Dendritic cell treated with granulocyte-macrophage colony-stimulating factor and Interleukin-4, amounts not matched to agents 40 ng/mL and 50 ng/mL, for 4 days (primary cell): ENCODE results near the gene SLC29A3.

ENCODE experiments used
- H3K27ac Mint-ChIP-seq: one replicate; pipeline ENCODE4 v1.8.0; 2022; ENCODE audit warnings: mild to moderate bottlenecking, mixed read lengths
- H3K27me3 Mint-ChIP-seq: one replicate; pipeline ENCODE4 v1.8.0; 2022; ENCODE audit warnings: mild to moderate bottlenecking, mixed read lengths
- H3K36me3 Mint-ChIP-seq: one replicate; pipeline ENCODE4 v1.8.0; 2022; ENCODE audit warnings: low read depth, mixed read lengths
- H3K4me1 Mint-ChIP-seq: one replicate; pipeline ENCODE4 v1.8.0; 2022; ENCODE audit warnings: low read depth, mixed read lengths
- H3K4me3 Mint-ChIP-seq: one replicate; pipeline ENCODE4 v1.8.0; 2022; ENCODE audit warnings: mild to moderate bottlenecking, moderate library complexity, mixed read lengths
- H3K9me3 Mint-ChIP-seq: one replicate; pipeline ENCODE4 v1.8.0; 2022; ENCODE audit warnings: mixed read lengths
- intact Hi-C: fragments of 100-400 bp; cut with micrococcal nuclease; formaldehyde crosslinking; loops from one replicate; pipeline ENCODE4 v1.15.0; 2022

SLC29A3 gene

DNA sequence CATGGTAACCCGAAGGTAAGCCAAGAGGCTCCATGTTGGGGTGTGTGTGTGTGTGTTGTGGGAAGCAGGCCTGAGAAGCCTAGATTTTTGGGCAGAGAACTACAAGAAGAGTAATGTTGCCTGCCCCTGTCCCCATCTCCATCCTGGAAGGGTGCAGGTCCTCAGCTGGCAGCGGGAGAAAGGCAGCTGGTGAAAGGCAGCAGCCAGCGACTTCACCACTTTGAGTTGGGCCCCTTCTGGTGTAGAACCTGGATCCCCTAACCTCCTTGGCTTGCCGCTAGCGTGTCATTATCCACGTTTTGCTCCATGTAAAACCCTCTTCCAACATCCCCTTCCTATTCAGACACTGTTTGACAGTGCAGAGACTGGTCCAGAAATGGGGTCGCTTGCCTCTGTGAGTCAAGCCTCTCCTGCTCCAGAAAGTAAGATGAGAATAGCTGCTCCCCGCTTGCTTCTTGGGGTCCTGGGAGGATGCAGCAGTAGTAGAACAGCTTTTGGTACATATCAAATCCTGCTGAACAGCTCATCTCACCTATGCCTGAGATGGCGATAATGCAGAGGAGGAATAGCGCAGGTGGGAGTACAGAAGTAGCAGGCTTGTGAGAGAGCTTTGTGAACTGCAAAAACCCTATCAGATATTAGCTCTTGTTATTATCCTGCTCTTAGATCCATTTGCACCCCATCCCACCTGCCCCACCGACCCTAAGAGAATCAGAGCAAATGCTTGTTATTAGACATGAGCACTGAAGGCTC, 55.6 kb downstream of the SLC29A3 start:
- Mint-ChIP-seq H3K27me3 (no peaks in the 10 kb centered on the region), H3K4me1 (peaks cover 92% of the 10 kb centered on the region), H3K27ac (peak overlapping the region; percentile 91), H3K9me3 (no peaks in the 10 kb centered on the region), H3K4me3 (no peak overlapping the region), H3K36me3 (no peaks in the 10 kb centered on the region)
- intact Hi-C loops: no loop called here

DNA sequence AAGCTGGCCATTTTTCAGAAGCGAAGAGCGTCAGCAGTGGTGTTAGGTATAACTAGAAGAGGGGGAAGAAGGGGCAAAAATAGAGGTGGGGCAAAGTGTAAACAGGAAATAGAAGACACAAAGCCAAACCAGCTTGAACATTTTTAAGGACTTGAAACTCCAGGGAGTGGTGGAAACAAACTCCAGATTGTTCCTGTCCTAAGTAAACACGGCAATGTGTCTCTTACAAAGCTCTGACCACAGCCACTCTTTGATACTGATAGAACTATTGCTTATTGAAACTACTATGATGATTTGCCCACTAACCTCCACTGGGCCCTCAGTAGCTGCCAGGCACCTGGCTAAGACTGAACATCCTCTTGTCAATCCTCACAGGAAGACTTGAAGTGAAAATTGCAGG, 56.9 kb downstream of the SLC29A3 start:
- Mint-ChIP-seq H3K4me1 (peaks cover 91% of the 10 kb centered on the region), H3K27me3 (no peaks in the 10 kb centered on the region), H3K36me3 (no peaks in the 10 kb centered on the region), H3K9me3 (no peaks in the 10 kb centered on the region), H3K4me3 (no peak overlapping the region), H3K27ac (peak overlapping the region; percentile 91)
- intact Hi-C loops: loop anchor here (2.0 kb wide), 1 partner anchor 57 kb away; the partner anchor contains the start of gene SLC29A3

DNA sequence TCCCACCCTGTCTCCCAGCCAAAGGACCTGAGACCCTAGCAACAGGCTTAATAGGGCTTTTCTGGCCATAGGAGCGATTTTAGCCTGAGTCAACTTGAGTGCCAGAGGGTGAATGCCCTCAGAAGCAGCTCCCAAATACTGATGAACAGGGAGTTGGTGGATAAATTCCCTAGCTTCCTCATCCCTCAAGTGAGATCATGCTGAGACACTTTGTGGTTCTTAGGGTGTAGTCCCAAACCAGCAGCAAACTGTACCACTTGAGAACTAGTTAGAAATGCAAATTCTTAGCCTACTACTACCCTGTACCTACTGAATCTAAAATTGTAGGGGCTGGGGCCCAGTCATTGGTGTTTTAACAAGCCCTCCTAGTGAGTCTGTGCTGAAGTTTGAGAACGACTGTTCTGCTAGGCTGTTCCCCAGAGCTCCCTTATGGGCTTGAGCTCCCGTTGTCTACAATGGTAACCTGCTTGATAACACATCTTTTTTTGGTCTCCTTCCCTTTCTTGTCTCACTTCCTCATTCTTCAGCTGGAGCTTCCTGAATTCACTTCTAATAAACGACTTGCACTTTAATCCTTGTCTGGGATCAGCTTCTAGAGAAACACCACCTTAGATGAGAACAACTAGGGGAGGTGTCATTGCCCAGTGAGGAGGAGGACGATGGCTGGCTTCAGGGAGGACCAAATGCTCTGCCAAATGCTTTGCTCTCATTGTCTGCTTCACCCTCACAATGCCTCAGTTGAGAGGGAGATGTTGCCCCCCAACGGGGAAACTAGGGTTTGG, 59.5 kb downstream of the SLC29A3 start:
- intact Hi-C loops: loop anchor here (2.0 kb wide), 1 partner anchor 14 kb away; no protein-coding TSS in a partner anchor
- no peaks in the 10 kb centered on the region for H3K36me3 Mint-ChIP-seq
- peaks cover 77% of the 10 kb centered on the region for H3K4me1 Mint-ChIP-seq
- no peaks in the 10 kb centered on the region for H3K9me3 Mint-ChIP-seq
- H3K4me3 Mint-ChIP-seq: peak overlapping the region; percentile 17
- H3K27ac Mint-ChIP-seq: peak overlapping the region; percentile 91
- H3K27me3 Mint-ChIP-seq: no peaks in the 10 kb centered on the region

DNA sequence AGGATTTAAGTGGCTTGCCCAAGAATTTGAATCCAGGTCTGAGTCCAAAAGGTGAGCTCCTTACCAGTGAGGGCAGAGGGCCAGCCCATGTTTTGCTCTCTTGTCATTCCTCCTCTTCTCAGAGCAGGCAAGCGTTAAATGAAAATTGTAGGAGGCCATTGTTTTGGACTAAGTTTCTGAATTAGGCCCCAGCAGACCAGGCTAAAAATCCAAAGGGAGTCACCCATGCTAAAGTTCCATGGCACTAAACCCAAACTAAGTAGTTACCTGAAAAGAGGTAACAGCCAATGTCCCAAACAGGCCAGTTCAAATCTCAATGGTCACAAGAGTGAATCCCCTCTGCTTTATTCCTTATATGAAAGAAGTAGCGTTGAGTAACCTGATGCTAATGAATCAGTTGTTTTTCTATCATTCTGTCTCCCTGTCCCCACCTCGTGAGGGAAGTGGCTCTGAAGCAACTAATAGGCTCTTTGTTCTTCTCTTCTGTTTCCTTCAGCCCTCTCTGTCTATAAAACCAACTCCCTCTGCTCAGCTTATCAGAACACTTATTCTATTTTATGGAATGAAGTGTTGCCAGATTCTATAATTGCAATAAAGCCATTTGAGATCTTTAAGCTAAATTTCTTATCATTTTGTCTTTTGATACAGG, 60.2 kb downstream of the SLC29A3 start:
- no peak overlapping the region for H3K4me3 Mint-ChIP-seq
- peaks cover 70% of the 10 kb centered on the region for H3K4me1 Mint-ChIP-seq
- H3K27me3 Mint-ChIP-seq: no peaks in the 10 kb centered on the region
- peak overlapping the region; percentile 91 for H3K27ac Mint-ChIP-seq
- intact Hi-C loops: loop anchor here (2.0 kb wide), 1 partner anchor 14 kb away; no protein-coding TSS in a partner anchor
- H3K9me3 Mint-ChIP-seq: no peaks in the 10 kb centered on the region
- H3K36me3 Mint-ChIP-seq: no peaks in the 10 kb centered on the region

DNA sequence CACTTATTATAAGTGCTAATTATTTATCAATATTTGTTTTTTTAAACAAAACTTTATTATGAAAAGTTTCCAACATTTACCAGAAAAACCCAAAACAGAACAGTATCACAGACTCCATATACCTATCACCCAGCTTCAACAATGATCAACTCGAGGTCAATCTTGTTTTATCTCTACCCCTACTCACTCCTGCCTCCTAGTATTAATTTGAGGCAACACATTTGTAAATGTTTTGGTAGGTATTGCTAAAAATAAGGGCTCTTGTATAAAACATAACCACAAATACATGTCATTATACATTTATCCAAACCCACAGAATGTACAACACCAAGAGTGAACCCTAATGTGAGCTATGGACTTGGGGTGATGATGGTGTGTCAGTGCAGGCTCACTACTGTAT, 61.8 kb downstream of the SLC29A3 start:
- intact Hi-C loops: loop anchor here (5.0 to 10.0 kb wide), 2 partner anchors 94 to 326 kb away; no protein-coding TSS in a partner anchor
- H3K4me1 Mint-ChIP-seq: peaks cover 56% of the 10 kb centered on the region

DNA sequence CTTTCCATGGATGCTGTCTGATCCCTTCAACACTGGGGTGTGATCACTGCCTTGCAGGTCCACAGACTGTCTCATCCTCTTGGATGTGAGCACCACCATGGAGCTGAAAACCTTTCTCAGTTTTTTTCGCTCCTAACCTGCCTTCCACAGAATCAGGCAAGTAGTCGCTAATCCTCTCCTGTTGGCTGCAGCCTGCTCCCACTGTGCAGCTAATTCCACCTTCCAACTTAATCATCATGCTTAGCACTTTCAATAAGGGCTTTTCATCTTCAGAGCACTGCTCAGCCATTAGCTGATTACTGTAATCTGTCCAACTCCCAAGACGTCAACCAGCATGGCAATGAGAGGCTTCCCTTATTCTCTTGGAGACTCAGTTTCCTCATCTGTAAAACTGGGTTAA, 62.6 kb downstream of the SLC29A3 start:
- intact Hi-C loops: loop anchor here (5.0 to 10.0 kb wide), 2 partner anchors 93 to 326 kb away; no protein-coding TSS in a partner anchor
- H3K27ac Mint-ChIP-seq: peak overlapping the region; percentile 15
- no peaks in the 10 kb centered on the region for H3K9me3 Mint-ChIP-seq
- H3K27me3 Mint-ChIP-seq: no peaks in the 10 kb centered on the region
- no peak overlapping the region for H3K4me3 Mint-ChIP-seq
- peaks cover 48% of the 10 kb centered on the region for H3K4me1 Mint-ChIP-seq
- no peaks in the 10 kb centered on the region for H3K36me3 Mint-ChIP-seq

More for the DNA sequence above, 61.8 kb downstream of the SLC29A3 start:
- Mint-ChIP-seq H3K36me3 (no peaks in the 10 kb centered on the region), H3K9me3 (no peaks in the 10 kb centered on the region), H3K27me3 (no peaks in the 10 kb centered on the region), H3K27ac (peak overlapping the region; percentile 15), H3K4me3 (no peak overlapping the region)

DNA sequence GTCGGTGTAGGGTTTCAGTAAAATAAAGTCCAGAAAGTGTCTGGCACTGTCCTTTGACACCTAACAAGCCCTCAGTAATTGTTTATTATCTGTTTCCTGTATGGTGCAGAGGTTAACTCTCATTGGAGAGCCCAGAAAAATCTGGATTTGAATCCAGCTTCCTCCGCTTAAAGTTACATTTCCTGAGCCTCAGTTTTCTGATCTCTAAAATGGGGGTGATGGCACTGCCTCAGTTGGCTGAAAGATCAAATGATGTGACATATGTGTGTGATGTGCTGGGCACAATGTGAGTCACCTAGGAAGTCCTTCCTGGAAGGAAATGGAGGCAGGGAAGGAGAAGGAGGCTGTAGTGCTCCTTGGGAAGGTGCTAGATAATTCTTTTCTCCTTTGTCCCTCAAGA, 63.0 kb downstream of the SLC29A3 start:
- no peak overlapping the region for H3K4me3 Mint-ChIP-seq
- no peaks in the 10 kb centered on the region for H3K9me3 Mint-ChIP-seq
- peak overlapping the region; percentile 69 for H3K27ac Mint-ChIP-seq
- no peaks in the 10 kb centered on the region for H3K36me3 Mint-ChIP-seq
- intact Hi-C loops: loop anchor here (5.0 to 10.0 kb wide), 2 partner anchors 93 to 325 kb away; no protein-coding TSS in a partner anchor
- H3K4me1 Mint-ChIP-seq: peaks cover 44% of the 10 kb centered on the region
- no peaks in the 10 kb centered on the region for H3K27me3 Mint-ChIP-seq

DNA sequence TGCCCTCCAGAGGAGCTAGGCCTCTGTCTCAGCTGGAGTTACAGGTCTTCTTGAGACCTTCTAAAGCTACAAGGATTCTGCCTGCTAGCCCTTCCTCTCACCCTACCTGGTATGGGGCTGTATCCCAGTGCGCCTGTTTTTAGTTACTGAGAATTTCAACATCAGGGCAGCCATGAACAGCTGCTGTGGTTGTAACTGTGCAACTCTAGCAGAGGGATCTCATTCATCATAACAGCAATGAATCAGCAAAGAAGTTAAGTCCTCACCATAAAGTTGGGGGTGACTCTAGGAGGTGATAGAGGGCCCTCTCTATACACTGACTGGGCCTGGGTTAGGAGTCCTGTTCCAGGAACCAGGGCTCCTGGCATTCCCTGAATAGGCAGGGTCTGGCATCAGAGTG, 63.7 kb downstream of the SLC29A3 start:
- intact Hi-C loops: loop anchor here (5.0 to 10.0 kb wide), 2 partner anchors 92 to 325 kb away; no protein-coding TSS in a partner anchor
- Mint-ChIP-seq H3K36me3 (no peaks in the 10 kb centered on the region), H3K27me3 (peaks cover under 1% of the 10 kb centered on the region), H3K9me3 (no peaks in the 10 kb centered on the region), H3K4me3 (no peak overlapping the region), H3K4me1 (peaks cover 37% of the 10 kb centered on the region), H3K27ac (peak overlapping the region; percentile 69)

DNA sequence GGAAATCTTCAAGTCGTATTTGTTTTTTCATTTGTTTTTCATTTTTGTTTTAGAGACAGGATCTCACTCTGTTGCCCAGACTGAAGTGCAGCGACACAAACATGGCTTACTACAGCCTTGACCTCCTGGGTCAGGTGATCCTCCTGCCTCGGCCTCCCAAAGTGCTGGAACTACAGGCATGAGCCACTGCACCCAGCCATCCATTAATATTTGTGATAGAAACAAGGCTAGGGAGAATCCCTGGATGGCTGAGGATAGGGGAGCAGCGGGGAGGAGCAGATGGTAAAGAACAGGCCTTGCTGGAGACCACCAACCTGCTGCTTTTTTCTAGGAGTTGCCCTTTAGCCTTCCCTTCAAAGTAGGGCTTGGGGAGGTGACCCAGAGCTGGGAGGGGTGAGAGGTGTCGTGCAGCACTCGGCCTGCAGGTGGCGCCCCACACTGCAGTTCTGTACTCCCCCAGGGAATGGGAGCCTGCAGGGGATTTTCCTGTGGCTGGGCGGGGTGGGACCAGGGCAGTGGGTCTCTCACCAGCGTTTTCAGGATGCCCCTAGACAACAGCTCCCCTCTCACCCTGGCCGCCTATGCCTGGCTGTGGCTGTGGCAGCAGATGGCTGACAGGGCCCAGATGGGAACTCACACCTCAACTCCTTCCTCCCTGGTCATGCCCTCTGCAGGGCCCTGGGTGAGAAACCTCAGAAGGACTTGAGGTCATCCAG, 65.1 kb downstream of the SLC29A3 start:
- no peaks in the 10 kb centered on the region for H3K9me3 Mint-ChIP-seq
- peaks cover 2% of the 10 kb centered on the region for H3K27me3 Mint-ChIP-seq
- H3K4me3 Mint-ChIP-seq: no peak overlapping the region
- peaks cover 23% of the 10 kb centered on the region for H3K4me1 Mint-ChIP-seq
- intact Hi-C loops: loop anchor here (2.0 to 10.0 kb wide), 3 partner anchors 91 to 323 kb away; no protein-coding TSS in a partner anchor
- no peaks in the 10 kb centered on the region for H3K36me3 Mint-ChIP-seq
- H3K27ac Mint-ChIP-seq: peak overlapping the region; percentile 20

DNA sequence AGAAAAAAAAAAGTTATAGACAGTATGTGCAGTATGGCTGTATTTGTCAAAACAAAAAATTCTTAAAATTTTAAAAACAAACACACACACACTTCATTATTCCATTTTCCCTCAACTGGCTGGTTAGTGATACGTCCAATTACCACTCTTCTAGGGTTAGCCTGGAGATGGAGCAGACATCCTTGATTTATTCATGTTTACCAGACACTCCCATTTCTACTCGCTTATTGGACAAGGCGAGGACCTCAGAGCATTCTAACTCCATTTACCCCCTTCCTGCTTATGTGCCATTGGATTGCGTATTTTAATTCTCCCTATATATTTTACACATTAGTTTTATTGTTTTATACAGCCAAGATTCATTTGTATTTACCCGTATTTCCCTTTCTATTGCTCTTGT, 69.1 kb downstream of the SLC29A3 start:
- Mint-ChIP-seq H3K27me3 (peaks cover 34% of the 10 kb centered on the region), H3K9me3 (no peaks in the 10 kb centered on the region), H3K36me3 (no peaks in the 10 kb centered on the region), H3K27ac (no peak overlapping the region), H3K4me1 (peaks cover 2% of the 10 kb centered on the region), H3K4me3 (no peak overlapping the region)
- intact Hi-C loops: loop anchor here (10.0 kb wide), 1 partner anchor 87 kb away; no protein-coding TSS in a partner anchor

DNA sequence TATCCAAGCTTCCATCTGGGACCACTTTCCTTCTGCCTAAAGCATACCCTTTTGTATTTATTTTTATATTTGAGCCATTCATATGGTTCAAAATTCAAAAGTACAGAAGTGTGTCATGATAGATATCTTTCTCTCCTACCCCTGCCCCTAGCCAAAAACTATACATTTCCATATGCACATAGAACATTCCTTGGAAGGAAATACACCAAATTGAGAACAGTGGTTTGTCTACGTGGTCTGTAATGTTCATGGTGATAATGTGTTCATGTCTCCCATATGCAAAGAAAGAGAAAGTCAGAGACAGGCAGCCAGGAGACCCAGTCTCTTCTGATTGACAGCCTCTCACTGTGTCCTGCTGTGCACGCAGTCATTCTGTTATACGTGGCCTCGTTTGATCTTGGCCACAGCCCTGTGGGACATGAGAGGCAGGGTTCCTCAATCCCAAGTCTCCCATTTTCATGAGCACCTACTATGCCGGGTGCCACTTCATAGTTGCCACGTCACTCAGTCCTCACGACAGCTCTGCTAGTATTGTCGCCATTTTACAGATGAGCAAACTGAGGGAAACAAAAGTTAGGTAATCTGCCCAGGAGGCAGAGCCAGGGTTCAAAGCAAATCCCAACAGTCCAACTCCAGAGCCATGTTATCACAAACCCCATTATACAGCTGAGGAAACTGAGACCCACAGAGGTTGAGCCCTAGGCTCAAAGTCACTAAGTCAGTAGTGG, 69.7 kb downstream of the SLC29A3 start:
- intact Hi-C loops: loop anchor here (10.0 kb wide), 1 partner anchor 86 kb away; no protein-coding TSS in a partner anchor
- peaks cover 40% of the 10 kb centered on the region for H3K27me3 Mint-ChIP-seq
- no peaks in the 10 kb centered on the region for H3K36me3 Mint-ChIP-seq
- no peak overlapping the region for H3K27ac Mint-ChIP-seq
- no peaks in the 10 kb centered on the region for H3K9me3 Mint-ChIP-seq
- no peaks in the 10 kb centered on the region for H3K4me1 Mint-ChIP-seq
- no peak overlapping the region for H3K4me3 Mint-ChIP-seq

DNA sequence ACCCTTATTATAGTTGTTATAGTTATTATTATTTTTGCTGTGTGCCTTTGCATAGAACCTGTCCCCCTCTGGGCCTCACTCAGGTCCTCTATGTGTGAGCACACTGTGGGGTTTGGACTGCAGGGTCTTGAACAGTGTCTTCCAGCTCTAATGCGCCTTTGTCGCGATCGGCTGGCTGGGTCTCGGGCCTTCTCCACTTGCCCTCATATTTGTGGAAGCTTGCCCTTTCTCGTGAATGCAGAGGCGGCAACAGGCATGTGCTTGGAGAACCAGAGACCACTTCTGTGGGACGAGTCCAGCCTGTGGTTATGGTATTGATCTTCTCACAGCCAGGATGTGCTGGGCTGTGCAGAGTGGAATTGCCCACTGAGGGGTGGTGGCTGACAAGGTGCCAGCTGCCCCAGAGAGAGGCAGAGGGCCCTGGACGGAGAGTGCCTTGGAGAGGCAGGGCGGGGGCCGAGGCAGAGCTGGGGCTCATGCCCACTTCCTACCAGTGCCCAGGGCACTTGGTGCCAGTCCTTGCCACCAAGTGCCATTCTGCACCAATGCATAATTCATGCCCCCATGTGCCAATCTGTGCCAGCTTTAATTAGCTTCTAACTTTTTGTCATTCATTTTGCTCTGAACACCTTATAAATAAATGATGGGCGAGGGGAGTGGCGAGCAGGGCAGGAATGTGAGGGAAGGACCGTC, 70.9 kb downstream of the SLC29A3 start:
- H3K9me3 Mint-ChIP-seq: no peaks in the 10 kb centered on the region
- intact Hi-C loops: loop anchor here (10.0 kb wide), 1 partner anchor 85 kb away; no protein-coding TSS in a partner anchor
- H3K27me3 Mint-ChIP-seq: peaks cover 47% of the 10 kb centered on the region
- H3K4me3 Mint-ChIP-seq: no peak overlapping the region
- no peaks in the 10 kb centered on the region for H3K4me1 Mint-ChIP-seq
- H3K27ac Mint-ChIP-seq: no peak overlapping the region
- no peaks in the 10 kb centered on the region for H3K36me3 Mint-ChIP-seq
